ENCODE data around the gene HNMT. TPM values are rescaled to one million over a fixed set of nuclear protein-coding genes. Genes with fewer than 3 reads are reported as not detected.

HNMT gene
- total and polyA plus RNA-seq, 2 of the 8 experiments (the other 6 are each of a cell fraction or from before 2014, with no cell fraction given): 1.6 to 3.6 TPM

DNA sequence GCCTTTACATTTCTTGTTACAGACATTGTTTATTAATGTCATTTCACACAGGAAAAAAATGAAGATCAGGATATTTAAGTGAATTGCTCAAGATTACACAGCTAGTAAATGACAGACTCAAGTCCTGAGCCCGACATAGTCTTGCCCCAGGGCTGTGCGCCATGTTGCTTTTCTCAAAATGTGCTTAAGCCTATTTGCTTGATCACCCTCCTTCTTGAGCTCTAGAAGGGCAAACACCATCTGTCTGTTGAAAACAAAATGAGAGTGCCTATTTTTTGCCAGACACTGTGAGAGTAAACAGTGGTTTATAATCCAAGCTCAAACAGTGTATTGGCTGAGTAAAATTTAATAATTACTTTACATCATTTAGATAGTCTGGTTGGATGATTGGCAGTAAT is 34.8 kb upstream of the HNMT start (continued):
- TF ChIP-seq, protein P1, sequence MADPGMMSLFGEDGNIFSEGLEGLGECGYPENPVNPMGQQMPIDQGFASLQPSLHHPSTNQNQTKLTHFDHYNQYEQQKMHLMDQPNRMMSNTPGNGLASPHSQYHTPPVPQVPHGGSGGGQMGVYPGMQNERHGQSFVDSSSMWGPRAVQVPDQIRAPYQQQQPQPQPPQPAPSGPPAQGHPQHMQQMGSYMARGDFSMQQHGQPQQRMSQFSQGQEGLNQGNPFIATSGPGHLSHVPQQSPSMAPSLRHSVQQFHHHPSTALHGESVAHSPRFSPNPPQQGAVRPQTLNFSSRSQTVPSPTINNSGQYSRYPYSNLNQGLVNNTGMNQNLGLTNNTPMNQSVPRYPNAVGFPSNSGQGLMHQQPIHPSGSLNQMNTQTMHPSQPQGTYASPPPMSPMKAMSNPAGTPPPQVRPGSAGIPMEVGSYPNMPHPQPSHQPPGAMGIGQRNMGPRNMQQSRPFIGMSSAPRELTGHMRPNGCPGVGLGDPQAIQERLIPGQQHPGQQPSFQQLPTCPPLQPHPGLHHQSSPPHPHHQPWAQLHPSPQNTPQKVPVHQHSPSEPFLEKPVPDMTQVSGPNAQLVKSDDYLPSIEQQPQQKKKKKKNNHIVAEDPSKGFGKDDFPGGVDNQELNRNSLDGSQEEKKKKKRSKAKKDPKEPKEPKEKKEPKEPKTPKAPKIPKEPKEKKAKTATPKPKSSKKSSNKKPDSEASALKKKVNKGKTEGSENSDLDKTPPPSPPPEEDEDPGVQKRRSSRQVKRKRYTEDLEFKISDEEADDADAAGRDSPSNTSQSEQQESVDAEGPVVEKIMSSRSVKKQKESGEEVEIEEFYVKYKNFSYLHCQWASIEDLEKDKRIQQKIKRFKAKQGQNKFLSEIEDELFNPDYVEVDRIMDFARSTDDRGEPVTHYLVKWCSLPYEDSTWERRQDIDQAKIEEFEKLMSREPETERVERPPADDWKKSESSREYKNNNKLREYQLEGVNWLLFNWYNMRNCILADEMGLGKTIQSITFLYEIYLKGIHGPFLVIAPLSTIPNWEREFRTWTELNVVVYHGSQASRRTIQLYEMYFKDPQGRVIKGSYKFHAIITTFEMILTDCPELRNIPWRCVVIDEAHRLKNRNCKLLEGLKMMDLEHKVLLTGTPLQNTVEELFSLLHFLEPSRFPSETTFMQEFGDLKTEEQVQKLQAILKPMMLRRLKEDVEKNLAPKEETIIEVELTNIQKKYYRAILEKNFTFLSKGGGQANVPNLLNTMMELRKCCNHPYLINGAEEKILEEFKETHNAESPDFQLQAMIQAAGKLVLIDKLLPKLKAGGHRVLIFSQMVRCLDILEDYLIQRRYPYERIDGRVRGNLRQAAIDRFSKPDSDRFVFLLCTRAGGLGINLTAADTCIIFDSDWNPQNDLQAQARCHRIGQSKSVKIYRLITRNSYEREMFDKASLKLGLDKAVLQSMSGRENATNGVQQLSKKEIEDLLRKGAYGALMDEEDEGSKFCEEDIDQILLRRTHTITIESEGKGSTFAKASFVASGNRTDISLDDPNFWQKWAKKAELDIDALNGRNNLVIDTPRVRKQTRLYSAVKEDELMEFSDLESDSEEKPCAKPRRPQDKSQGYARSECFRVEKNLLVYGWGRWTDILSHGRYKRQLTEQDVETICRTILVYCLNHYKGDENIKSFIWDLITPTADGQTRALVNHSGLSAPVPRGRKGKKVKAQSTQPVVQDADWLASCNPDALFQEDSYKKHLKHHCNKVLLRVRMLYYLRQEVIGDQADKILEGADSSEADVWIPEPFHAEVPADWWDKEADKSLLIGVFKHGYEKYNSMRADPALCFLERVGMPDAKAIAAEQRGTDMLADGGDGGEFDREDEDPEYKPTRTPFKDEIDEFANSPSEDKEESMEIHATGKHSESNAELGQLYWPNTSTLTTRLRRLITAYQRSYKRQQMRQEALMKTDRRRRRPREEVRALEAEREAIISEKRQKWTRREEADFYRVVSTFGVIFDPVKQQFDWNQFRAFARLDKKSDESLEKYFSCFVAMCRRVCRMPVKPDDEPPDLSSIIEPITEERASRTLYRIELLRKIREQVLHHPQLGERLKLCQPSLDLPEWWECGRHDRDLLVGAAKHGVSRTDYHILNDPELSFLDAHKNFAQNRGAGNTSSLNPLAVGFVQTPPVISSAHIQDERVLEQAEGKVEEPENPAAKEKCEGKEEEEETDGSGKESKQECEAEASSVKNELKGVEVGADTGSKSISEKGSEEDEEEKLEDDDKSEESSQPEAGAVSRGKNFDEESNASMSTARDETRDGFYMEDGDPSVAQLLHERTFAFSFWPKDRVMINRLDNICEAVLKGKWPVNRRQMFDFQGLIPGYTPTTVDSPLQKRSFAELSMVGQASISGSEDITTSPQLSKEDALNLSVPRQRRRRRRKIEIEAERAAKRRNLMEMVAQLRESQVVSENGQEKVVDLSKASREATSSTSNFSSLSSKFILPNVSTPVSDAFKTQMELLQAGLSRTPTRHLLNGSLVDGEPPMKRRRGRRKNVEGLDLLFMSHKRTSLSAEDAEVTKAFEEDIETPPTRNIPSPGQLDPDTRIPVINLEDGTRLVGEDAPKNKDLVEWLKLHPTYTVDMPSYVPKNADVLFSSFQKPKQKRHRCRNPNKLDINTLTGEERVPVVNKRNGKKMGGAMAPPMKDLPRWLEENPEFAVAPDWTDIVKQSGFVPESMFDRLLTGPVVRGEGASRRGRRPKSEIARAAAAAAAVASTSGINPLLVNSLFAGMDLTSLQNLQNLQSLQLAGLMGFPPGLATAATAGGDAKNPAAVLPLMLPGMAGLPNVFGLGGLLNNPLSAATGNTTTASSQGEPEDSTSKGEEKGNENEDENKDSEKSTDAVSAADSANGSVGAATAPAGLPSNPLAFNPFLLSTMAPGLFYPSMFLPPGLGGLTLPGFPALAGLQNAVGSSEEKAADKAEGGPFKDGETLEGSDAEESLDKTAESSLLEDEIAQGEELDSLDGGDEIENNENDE (IDR thresholded peaks at IDR 0.05; ENCODE audit: insufficient replicate concordance, low read length): no peak
- TF ChIP-seq, protein P2, sequence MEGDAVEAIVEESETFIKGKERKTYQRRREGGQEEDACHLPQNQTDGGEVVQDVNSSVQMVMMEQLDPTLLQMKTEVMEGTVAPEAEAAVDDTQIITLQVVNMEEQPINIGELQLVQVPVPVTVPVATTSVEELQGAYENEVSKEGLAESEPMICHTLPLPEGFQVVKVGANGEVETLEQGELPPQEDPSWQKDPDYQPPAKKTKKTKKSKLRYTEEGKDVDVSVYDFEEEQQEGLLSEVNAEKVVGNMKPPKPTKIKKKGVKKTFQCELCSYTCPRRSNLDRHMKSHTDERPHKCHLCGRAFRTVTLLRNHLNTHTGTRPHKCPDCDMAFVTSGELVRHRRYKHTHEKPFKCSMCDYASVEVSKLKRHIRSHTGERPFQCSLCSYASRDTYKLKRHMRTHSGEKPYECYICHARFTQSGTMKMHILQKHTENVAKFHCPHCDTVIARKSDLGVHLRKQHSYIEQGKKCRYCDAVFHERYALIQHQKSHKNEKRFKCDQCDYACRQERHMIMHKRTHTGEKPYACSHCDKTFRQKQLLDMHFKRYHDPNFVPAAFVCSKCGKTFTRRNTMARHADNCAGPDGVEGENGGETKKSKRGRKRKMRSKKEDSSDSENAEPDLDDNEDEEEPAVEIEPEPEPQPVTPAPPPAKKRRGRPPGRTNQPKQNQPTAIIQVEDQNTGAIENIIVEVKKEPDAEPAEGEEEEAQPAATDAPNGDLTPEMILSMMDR (IDR thresholded peaks at IDR 0.05; ENCODE audit: control extremely low read depth in 1 of 3, insufficient read depth in 1 of 3, low read depth in 1 of 3, low read length in 3 of 3): no peak
- TF ChIP-seq SP1 (IDR thresholded peaks at IDR 0.05; ENCODE audit: low read depth, low read length): no peak
